HG03045 (cell line): ENCODE results near the gene TMEM132D.

Experiments
- ATAC-seq: cut with Tn5 transposase; IDR thresholded peaks from one replicate; pipeline ENCODE4 v1.9.1; 2021; ENCODE audit warnings: mild to moderate bottlenecking, moderate library complexity; ENCODE audit not compliant: unreplicated experiment

The TMEM132D gene

GRCh38 chr12:129279771-129280170 is 624.1 kb downstream of the TMEM132D start:
- ATAC-seq: no peak

DNA sequence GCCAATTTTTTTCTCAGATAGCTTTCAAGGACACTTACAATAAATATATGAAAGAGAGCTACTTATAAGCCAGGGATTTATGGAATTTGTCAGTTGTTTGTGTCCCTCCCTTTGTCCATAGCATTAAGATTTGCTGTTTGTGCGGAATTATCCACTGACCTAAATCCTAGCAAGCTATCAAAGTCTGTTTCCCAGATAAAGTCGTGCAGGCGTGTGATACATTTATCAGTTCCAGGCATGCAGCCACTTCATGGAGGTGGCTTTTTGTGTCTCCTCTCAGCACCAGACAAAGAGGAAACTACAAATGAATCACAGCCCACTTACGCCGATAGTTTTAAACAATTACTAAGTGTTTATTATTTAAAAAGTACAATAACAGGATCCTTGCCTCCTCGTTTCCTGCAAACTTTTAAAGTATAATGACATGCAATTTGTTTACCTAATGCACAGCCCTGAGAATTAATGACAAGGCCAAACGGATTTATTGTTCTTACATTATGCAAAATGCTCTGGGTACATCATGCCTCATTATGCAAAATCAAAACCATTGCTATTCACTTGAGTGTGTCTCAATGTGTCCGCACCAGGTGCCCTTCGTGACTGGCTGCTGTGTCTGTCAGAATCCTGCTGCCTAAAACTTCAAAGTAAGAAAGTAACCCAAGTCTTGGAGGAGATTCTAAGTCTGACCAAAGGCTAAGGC is 627.3 kb downstream of the TMEM132D start:
- no peak for ATAC-seq

DNA sequence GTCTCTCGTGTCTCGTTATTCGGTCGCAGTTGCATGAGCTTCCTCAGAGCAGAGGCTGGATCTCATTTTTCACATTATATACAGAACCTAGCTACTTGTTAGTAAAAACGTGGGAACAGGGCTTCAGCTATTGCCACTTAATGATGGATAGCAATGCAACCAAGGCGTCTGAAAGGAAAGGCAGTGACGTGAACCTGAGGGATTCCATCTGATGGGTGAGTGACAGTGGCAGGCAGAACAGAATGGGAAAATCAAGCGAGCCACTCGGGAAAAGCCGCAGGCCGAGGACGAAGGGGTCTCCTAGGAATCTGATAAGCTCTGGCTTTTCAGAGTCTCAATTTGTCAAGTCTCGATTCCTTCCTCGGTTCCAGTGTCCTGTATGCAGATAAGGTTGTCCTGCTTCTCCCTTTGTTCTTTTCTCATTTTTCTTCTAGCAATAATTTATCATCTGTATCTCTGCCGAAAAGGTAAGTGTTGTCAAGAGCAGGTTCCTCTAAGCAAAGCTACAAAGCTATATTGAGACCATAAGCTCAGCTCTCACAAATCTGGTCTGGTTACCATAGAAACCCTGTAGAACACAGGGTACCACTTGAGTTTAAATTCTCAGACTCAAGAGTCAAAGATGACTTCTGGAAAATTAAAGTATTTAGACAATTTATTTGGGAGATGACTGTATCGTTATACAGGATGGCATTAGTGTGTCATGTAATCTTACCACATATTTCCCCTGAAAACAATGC is 633.9 kb downstream of the TMEM132D start:
- no peak for ATAC-seq

- no peak for ATAC-seq
These were observed 645.0 kb downstream of the TMEM132D start for GRCh38 chr12:129258781-129259318.

GRCh38 chr12:129257524-129257923 is 646.3 kb downstream of the TMEM132D start:
- ATAC-seq: no peak

DNA sequence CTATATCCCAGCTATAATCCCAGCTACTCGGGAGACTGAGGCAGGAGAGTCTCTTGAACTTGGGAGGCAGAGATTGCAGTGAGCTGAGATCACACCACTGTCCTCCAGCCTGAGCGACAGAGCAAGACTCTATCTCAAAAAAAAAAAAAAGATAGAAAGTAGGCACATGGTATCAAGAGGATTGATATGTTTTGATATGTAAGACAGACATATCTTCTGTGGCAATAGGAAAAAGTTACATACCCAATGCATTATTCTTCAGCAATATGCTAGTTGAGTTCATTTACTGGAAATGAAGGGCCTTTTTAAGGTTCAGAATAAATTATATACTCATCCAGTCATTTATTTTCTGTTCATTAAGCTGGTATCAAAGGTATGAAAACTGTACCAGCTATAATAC is 657.2 kb downstream of the TMEM132D start:
- ATAC-seq: no peak

GRCh38 chr12:129245769-129246168 is 658.1 kb downstream of the TMEM132D start:
- no peak for ATAC-seq

- no peak for ATAC-seq
These were observed 662.0 kb downstream of the TMEM132D start for GRCh38 chr12:129241852-129242251.

DNA sequence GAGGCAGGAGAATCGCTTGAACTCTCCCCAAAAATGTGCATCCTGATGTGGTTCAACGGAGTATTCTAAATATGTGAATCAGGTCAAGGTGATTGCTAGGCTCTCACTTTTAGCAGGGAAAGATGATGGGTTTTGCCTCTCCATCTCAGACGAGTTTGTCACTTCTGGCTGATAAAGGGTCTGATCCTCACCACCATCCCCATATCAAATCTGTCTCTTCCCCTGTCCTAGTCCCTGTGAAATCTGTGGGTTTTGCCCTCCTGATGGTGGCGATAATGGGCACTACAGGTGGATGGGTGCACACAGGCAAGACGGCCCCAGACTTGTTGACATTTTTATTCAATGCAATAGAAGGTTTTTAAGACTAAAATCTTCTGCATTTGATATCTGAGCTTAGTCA is 665.9 kb downstream of the TMEM132D start:
- no peak for ATAC-seq

DNA sequence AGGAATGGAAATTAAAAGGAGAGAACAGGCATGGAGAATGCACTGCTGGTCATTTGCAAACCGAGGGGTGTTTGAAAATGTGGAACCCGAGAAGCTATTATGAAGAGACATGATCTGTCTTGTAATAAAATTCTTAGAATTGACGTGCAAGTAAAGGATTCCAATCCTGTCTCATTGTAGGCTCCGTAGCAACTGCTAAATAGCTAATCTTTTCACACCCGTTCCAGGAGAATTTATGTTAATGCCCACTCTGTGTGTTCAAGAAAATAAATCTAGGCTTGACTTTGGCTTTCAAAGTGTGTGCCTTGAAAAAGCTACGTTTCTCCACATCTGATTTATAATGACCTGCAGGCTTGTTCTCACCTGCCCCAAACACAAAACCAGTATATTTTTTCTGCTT is 669.6 kb downstream of the TMEM132D start:
- ATAC-seq: no peak

DNA sequence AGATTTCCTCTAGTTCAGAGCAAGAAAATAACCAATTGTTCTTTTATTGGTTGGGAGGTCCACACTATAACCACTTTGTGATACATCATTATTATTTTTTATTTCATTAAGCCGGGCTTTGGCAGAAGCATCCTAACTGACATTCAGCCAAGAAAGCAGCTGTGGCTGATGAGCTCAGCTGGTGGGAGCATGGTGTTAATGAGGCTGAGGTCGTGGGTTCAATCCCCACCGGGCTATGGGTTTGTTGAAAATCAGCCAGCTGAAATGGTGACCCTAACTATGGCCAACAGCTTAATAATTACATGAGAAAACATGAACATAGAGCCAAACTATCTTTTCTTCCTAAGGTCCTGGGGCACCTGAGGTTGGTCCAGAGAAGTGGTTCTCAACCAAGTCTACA is 672.3 kb downstream of the TMEM132D start:
- no peak for ATAC-seq

GRCh38 chr12:129230995-129231394 is 672.8 kb downstream of the TMEM132D start:
- ATAC-seq: no peak

- no peak for ATAC-seq
These were observed 677.0 kb downstream of the TMEM132D start for GRCh38 chr12:129226851-129227250.

DNA sequence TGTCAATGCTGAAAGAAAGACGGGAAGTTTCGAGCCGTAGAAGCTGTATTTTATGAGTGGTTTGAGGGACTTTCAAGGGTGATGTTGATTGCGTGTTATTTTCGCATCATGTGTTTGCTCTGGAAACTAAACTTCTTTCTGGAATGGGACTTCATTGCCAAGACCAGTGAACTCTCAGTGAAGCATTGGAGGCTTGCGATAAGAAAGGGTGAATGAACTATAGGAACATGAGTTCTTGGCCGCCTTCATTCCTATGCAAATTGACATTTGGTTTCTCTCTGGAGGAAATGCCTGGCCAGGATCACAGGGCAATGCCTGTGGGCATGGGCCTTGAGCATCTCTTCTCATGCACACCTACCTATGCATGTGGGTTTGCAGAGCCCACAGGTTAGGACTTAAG is 677.8 kb downstream of the TMEM132D start:
- no peak for ATAC-seq

DNA sequence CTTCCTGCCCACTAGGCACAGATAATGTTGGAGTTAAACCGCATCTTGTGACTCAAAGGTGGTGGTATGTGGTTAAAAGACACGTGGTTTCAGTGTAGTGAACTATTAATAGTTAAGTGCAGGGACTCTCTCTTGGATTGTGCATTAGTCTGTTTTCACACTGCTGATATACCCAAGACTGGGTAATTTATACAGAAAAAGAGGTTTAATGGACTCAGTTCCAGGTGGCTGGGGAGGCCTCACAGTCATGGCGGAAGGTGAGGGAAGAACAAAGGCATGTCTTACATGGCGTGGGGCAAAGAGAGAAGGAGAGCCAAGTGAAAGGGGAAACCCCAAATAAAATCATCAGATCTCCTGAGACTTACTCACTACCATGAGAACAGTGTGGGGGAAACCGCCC is 688.3 kb downstream of the TMEM132D start:
- no peak for ATAC-seq

- no peak for ATAC-seq
These were observed 690.3 kb downstream of the TMEM132D start for GRCh38 chr12:129213551-129213950.

GRCh38 chr12:129211862-129212630 is 691.8 kb downstream of the TMEM132D start:
- no peak for ATAC-seq

GRCh38 chr12:129208566-129208965 is 695.3 kb downstream of the TMEM132D start:
- ATAC-seq: no peak

DNA sequence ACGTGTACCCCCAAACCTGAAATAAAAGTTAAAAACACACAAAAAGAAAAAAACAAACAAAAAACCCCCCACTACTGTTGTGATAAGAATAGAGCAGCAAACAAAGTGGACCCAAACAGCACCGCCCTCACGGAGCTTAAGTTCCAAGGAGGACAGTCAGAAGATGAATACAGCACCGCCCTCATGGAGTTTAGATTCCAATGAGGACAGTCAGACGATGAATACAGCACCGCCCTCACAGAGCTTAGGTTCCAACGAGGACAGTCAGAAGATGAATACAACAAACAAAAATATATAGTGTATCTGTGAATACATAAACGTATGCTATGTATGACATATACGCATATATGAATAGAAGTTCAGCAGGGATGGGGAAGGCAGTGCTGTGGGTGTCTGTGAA is 696.7 kb downstream of the TMEM132D start:
- no peak for ATAC-seq

DNA sequence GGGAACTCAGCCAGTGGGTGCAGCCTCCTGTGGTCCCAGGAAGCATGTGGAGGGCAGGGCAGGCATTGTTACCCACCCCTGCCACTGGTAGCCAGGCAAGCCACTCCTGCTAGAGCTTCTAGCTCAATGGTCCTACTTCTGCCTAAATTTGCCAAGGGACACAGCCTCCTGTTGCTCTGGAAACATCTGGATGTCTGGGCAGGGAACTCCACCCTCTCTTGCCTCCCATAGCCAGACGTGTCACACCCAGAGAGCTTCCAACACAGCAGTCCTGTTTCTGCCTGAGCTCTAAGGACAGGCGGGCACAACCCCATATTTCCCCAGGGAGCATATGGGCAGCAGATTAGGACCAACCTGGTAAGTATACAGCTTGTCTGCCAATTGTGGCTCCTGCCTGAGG is 700.4 kb downstream of the TMEM132D start:
- ATAC-seq: no peak

- no peak for ATAC-seq
These were observed 701.6 kb downstream of the TMEM132D start for GRCh38 chr12:129202109-129202814.
